Dedifferentiated amniotic fluid mesenchymal stem cell (primary cell): ENCODE measurements around the gene MBD3.
"Not testable (repeated sequence)": the region's sequence is repeated elsewhere in the genome, so short reads cannot be mapped to it uniquely, and the experiment has no call there.

Source experiments
- DNase-seq: peaks from one replicate; pipeline ENCODE4 v3.0.0-alpha.2; 2016; ENCODE audit errors: extremely low spot score

The MBD3 gene

GRCh38 chr19:1539749-1540148, 52.9 kb downstream of the MBD3 start:
- not testable (repeated sequence) for DNase-seq

- DNase-seq: no peak
These were observed 53.7 kb downstream of the MBD3 start for GRCh38 chr19:1538978-1539377.

GRCh38 chr19:1535699-1536098, 57.0 kb downstream of the MBD3 start:
- DNase-seq: not testable (repeated sequence)

- DNase-seq: no peak
These were observed 57.7 kb downstream of the MBD3 start for GRCh38 chr19:1534972-1535371.

- DNase-seq: no peak
These were observed 59.0 kb downstream of the MBD3 start for GRCh38 chr19:1533510-1534150.

- no peak for DNase-seq
These were observed 60.7 kb downstream of the MBD3 start for GRCh38 chr19:1532003-1532402.

- no peak for DNase-seq
These were observed 61.1 kb downstream of the MBD3 start for GRCh38 chr19:1531587-1531986.

GRCh38 chr19:1530856-1531255, 61.8 kb downstream of the MBD3 start:
- not testable (repeated sequence) for DNase-seq

GRCh38 chr19:1529430-1529816, 63.2 kb downstream of the MBD3 start:
- DNase-seq: no peak

GRCh38 chr19:1528596-1529429, 63.9 kb downstream of the MBD3 start:
- no peak for DNase-seq

- no peak for DNase-seq
These were observed 64.9 kb downstream of the MBD3 start for GRCh38 chr19:1527650-1528309.

GRCh38 chr19:1526979-1527649, 65.6 kb downstream of the MBD3 start:
- no peak for DNase-seq

- no peak for DNase-seq
These were observed 66.4 kb downstream of the MBD3 start for GRCh38 chr19:1526066-1526778.

- DNase-seq: no peak
These were observed 67.3 kb downstream of the MBD3 start for GRCh38 chr19:1525343-1525742.

- no peak for DNase-seq
These were observed 67.7 kb downstream of the MBD3 start for GRCh38 chr19:1524972-1525325.

GRCh38 chr19:1524287-1524971, 68.2 kb downstream of the MBD3 start:
- no peak for DNase-seq
